ENCODE measurements around the gene IL10RB.

The IL10RB gene

DNA sequence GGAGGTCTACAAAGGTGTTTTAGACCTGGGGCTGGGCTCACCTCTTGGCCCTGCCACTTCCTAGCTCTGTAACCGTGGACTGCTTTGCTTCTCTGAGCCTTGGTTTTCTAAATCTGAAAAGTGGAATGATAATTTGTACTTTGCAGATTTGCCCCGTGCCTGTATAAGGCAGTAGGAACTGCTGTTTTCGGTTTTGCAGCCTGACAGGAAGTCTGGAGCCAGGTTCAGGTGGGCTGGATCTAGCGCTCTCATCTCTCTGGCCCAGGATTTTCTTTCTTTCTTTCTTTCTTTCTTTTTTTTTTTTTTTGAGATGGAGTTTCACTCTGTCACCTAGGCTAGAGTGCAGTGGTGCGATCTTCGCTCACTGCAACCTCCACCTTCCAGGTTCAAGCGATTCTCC, 19.2 kb upstream of the IL10RB start:
- TF ChIP-seq ZNF8 (CRISPR knock-in tag; IDR thresholded peaks at IDR 0.05) (no peak), ARNTL (CRISPR knock-in tag; IDR thresholded peaks at IDR 0.05; ENCODE audit: borderline replicate concordance, low read depth) (no peak), ESRRG (CRISPR knock-in tag; IDR thresholded peaks at IDR 0.05) (no peak), RARB (CRISPR knock-in tag; IDR thresholded peaks at IDR 0.05) (no peak), ISL1 (CRISPR knock-in tag; IDR thresholded peaks at IDR 0.05) (no peak), OSR1 (CRISPR knock-in tag; IDR thresholded peaks at IDR 0.05) (no peak)
- TF ChIP-seq, protein P1, sequence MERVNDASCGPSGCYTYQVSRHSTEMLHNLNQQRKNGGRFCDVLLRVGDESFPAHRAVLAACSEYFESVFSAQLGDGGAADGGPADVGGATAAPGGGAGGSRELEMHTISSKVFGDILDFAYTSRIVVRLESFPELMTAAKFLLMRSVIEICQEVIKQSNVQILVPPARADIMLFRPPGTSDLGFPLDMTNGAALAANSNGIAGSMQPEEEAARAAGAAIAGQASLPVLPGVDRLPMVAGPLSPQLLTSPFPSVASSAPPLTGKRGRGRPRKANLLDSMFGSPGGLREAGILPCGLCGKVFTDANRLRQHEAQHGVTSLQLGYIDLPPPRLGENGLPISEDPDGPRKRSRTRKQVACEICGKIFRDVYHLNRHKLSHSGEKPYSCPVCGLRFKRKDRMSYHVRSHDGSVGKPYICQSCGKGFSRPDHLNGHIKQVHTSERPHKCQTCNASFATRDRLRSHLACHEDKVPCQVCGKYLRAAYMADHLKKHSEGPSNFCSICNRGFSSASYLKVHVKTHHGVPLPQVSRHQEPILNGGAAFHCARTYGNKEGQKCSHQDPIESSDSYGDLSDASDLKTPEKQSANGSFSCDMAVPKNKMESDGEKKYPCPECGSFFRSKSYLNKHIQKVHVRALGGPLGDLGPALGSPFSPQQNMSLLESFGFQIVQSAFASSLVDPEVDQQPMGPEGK (CRISPR knock-in tag; IDR thresholded peaks at IDR 0.05; ENCODE audit: borderline replicate concordance): no peak
- TF ChIP-seq, protein P2, sequence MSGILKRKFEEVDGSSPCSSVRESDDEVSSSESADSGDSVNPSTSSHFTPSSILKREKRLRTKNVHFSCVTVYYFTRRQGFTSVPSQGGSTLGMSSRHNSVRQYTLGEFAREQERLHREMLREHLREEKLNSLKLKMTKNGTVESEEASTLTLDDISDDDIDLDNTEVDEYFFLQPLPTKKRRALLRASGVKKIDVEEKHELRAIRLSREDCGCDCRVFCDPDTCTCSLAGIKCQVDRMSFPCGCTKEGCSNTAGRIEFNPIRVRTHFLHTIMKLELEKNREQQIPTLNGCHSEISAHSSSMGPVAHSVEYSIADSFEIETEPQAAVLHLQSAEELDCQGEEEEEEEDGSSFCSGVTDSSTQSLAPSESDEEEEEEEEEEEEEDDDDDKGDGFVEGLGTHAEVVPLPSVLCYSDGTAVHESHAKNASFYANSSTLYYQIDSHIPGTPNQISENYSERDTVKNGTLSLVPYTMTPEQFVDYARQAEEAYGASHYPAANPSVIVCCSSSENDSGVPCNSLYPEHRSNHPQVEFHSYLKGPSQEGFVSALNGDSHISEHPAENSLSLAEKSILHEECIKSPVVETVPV (CRISPR knock-in tag; IDR thresholded peaks at IDR 0.05): no peak

DNA sequence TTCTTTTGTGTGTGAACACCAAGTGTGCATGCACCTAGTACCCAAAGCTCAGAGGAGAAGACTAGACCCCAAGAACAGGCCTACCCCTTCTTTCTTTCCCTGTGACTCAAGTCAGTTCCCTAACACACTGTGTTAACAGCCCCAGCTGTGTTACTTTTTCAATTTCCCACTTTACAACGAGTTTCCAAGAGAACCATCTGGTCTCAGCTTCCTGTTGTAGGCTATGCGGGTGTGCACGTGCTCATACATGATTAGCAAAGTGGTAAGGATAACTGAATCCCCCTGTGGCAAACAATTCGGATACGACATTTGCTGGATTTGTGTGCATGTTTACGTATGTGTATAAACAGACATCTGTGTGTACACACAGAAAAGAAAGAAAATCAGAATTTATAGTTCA, 18.6 kb upstream of the IL10RB start:
- ATAC-seq: no peak
- TF ChIP-seq, protein P3, sequence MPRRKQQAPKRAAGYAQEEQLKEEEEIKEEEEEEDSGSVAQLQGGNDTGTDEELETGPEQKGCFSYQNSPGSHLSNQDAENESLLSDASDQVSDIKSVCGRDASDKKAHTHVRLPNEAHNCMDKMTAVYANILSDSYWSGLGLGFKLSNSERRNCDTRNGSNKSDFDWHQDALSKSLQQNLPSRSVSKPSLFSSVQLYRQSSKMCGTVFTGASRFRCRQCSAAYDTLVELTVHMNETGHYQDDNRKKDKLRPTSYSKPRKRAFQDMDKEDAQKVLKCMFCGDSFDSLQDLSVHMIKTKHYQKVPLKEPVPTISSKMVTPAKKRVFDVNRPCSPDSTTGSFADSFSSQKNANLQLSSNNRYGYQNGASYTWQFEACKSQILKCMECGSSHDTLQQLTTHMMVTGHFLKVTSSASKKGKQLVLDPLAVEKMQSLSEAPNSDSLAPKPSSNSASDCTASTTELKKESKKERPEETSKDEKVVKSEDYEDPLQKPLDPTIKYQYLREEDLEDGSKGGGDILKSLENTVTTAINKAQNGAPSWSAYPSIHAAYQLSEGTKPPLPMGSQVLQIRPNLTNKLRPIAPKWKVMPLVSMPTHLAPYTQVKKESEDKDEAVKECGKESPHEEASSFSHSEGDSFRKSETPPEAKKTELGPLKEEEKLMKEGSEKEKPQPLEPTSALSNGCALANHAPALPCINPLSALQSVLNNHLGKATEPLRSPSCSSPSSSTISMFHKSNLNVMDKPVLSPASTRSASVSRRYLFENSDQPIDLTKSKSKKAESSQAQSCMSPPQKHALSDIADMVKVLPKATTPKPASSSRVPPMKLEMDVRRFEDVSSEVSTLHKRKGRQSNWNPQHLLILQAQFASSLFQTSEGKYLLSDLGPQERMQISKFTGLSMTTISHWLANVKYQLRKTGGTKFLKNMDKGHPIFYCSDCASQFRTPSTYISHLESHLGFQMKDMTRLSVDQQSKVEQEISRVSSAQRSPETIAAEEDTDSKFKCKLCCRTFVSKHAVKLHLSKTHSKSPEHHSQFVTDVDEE (CRISPR knock-in tag; IDR thresholded peaks at IDR 0.05): no peak
- TF ChIP-seq ZNF565 (CRISPR knock-in tag; conservative IDR thresholded peaks at IDR 0.05; ENCODE audit: low read depth) (no peak), TOX (CRISPR knock-in tag; IDR thresholded peaks at IDR 0.05; ENCODE audit: borderline replicate concordance) (no peak), BACH2 (CRISPR knock-in tag; IDR thresholded peaks at IDR 0.05; ENCODE audit: borderline replicate concordance) (no peak), ZNF8 (CRISPR knock-in tag; IDR thresholded peaks at IDR 0.05) (no peak), OSR1 (CRISPR knock-in tag; IDR thresholded peaks at IDR 0.05) (no peak), ZNF70 (CRISPR knock-in tag; IDR thresholded peaks at IDR 0.05) (no peak), GLIS3 (CRISPR knock-in tag; IDR thresholded peaks at IDR 0.05) (no peak), PPARA (CRISPR knock-in tag; IDR thresholded peaks at IDR 0.05; ENCODE audit: borderline replicate concordance) (no peak), ZFP30 (CRISPR knock-in tag; IDR thresholded peaks at IDR 0.05) (no peak), ZC3H10 (CRISPR knock-in tag; IDR thresholded peaks at IDR 0.05) (no peak), ARNTL (CRISPR knock-in tag; IDR thresholded peaks at IDR 0.05; ENCODE audit: borderline replicate concordance, low read depth) (no peak), TCF4 (CRISPR knock-in tag; IDR thresholded peaks at IDR 0.05; ENCODE audit: borderline replicate concordance) (no peak), RARB (CRISPR knock-in tag; IDR thresholded peaks at IDR 0.05) (no peak), ISL1 (CRISPR knock-in tag; IDR thresholded peaks at IDR 0.05) (no peak), CSDC2 (CRISPR knock-in tag; IDR thresholded peaks at IDR 0.05) (no peak)
- TF ChIP-seq, protein P4, sequence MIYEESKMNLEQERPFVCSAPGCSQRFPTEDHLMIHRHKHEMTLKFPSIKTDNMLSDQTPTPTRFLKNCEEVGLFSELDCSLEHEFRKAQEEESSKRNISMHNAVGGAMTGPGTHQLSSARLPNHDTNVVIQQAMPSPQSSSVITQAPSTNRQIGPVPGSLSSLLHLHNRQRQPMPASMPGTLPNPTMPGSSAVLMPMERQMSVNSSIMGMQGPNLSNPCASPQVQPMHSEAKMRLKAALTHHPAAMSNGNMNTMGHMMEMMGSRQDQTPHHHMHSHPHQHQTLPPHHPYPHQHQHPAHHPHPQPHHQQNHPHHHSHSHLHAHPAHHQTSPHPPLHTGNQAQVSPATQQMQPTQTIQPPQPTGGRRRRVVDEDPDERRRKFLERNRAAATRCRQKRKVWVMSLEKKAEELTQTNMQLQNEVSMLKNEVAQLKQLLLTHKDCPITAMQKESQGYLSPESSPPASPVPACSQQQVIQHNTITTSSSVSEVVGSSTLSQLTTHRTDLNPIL (CRISPR knock-in tag; IDR thresholded peaks at IDR 0.05; ENCODE audit: low read depth): no peak
- TF ChIP-seq, protein P1 (CRISPR knock-in tag; IDR thresholded peaks at IDR 0.05; ENCODE audit: borderline replicate concordance): no peak
- TF ChIP-seq, protein P2 (CRISPR knock-in tag; IDR thresholded peaks at IDR 0.05): no peak

More for the DNA sequence above, 19.2 kb upstream of the IL10RB start:
- no peak for ATAC-seq

Data from SK-N-SH treated with all-trans-retinoic acid at 6 μM for 48 hours (cell line).